ENCODE results near the gene PAPPA2. TPM values are rescaled to one million over a fixed set of nuclear protein-coding genes. Genes with fewer than 3 reads are reported as not detected.

PAPPA2 gene
- total and polyA plus RNA-seq, 7 donors = under 0.01 to 3.9 (median 1.2) TPM; not detected in 1

- 65 to 69% methylated on average over 1 of the region's 1 CpG for WGBS, 2 donors
- no peak overlapping the region for H3K4me3 ChIP-seq
- DNase-seq = no peak
- TF ChIP-seq POLR2A (IDR thresholded peaks at IDR 0.05) (no peak), EP300 (IDR thresholded peaks at IDR 0.05) (no peak), POLR2AphosphoS5 (IDR thresholded peaks at IDR 0.05) (no peak), CTCF (IDR thresholded peaks at IDR 0.05) (no peak)
- H3K27me3 ChIP-seq = no peaks in the 10 kb centered on the region
- peak overlapping the region in 2 of 4 donors; percentile 77 to 87 for H3K27ac ChIP-seq
- peaks cover 0 to 55% (median 50%) of the 10 kb centered on the region in 4 donors for H3K4me1 ChIP-seq
- no peaks in the 10 kb centered on the region for H3K9me3 ChIP-seq
- H3K36me3 ChIP-seq = no peaks in the 10 kb centered on the region
- intact Hi-C loops (cut with DNase I) = no loop called here
Measured at GRCh38 chr1:176696689-176697088, 233.7 kb downstream of the PAPPA2 start.

- H3K36me3 ChIP-seq = no peaks in the 10 kb centered on the region
- WGBS, 2 donors = 87 to 94% methylated on average over 2 of the region's 2 CpGs
- no peak overlapping the region for H3K27ac ChIP-seq
- intact Hi-C loops (cut with DNase I) = no loop called here
- peaks cover 0 to 23% (median 21%) of the 10 kb centered on the region in 4 donors for H3K4me1 ChIP-seq
- H3K27me3 ChIP-seq = no peaks in the 10 kb centered on the region
- no peaks in the 10 kb centered on the region for H3K9me3 ChIP-seq
- DNase-seq = no peak
- H3K4me3 ChIP-seq = no peak overlapping the region
- TF ChIP-seq POLR2A (IDR thresholded peaks at IDR 0.05) (no peak), EP300 (IDR thresholded peaks at IDR 0.05) (no peak)
Measured at GRCh38 chr1:176699821-176700220, 236.8 kb downstream of the PAPPA2 start.

GRCh38 chr1:176701151-176701866 lies 238.3 kb downstream of the PAPPA2 start:
- no peaks in the 10 kb centered on the region for H3K36me3 ChIP-seq
- no peak for DNase-seq
- H3K27ac ChIP-seq = no peak overlapping the region
- 51 to 66% methylated on average over 3 of the region's 3 CpGs for WGBS, 2 donors
- no peak for TF ChIP-seq POLR2AphosphoS5 (IDR thresholded peaks at IDR 0.05)
- no peak for TF ChIP-seq POLR2A (IDR thresholded peaks at IDR 0.05)
- no peak for TF ChIP-seq CTCF (IDR thresholded peaks at IDR 0.05)
- TF ChIP-seq EP300 (IDR thresholded peaks at IDR 0.05) = no peak
- no peaks in the 10 kb centered on the region for H3K9me3 ChIP-seq
- intact Hi-C loops (cut with DNase I) = no loop called here
- H3K27me3 ChIP-seq = no peaks in the 10 kb centered on the region
- H3K4me1 ChIP-seq = peaks cover 0 to 9% (median 6%) of the 10 kb centered on the region in 4 donors
- no peak overlapping the region for H3K4me3 ChIP-seq

GRCh38 chr1:176702901-176703300 lies 239.9 kb downstream of the PAPPA2 start:
- no peaks in the 10 kb centered on the region for H3K27me3 ChIP-seq
- DNase-seq = no peak
- H3K4me1 ChIP-seq = no peaks in the 10 kb centered on the region
- no peak overlapping the region for H3K4me3 ChIP-seq
- intact Hi-C loops (cut with DNase I) = no loop called here
- WGBS, 2 donors = 72 to 75% methylated on average over 3 of the region's 3 CpGs
- H3K36me3 ChIP-seq = no peaks in the 10 kb centered on the region
- TF ChIP-seq EP300 (IDR thresholded peaks at IDR 0.05) (no peak), POLR2A (IDR thresholded peaks at IDR 0.05) (no peak), POLR2AphosphoS5 (IDR thresholded peaks at IDR 0.05) (no peak), CTCF (IDR thresholded peaks at IDR 0.05) (no peak)
- no peaks in the 10 kb centered on the region for H3K9me3 ChIP-seq
- no peak overlapping the region for H3K27ac ChIP-seq

- Histone ChIP-seq H3K36me3 (no peaks in the 10 kb centered on the region), H3K27ac (no peak overlapping the region), H3K4me1 (no peaks in the 10 kb centered on the region), H3K4me3 (no peak overlapping the region), H3K9me3 (no peaks in the 10 kb centered on the region), H3K27me3 (no peaks in the 10 kb centered on the region)
- TF ChIP-seq POLR2A (IDR thresholded peaks at IDR 0.05) (no peak), POLR2AphosphoS5 (IDR thresholded peaks at IDR 0.05) (no peak), CTCF (IDR thresholded peaks at IDR 0.05) (no peak), EP300 (IDR thresholded peaks at IDR 0.05) (no peak)
- no peak for DNase-seq
- 61 to 81% methylated on average over 1 of the region's 1 CpG for WGBS, 2 donors
- intact Hi-C loops (cut with DNase I) = no loop called here
Measured at GRCh38 chr1:176705585-176705984, 242.6 kb downstream of the PAPPA2 start.

All from sigmoid colon (tissue), 7 donors.